Stimulated activated CD4-positive, alpha-beta T cell treated with anti-CD3 and anti-CD28 coated beads, Interleukin-4, amount 100 ng/mL, for 48 hours (primary cell): ENCODE results near the gene ARHGAP8.
A peak's percentile ranks its signal among the peaks of the same experiment; 100 is the strongest.

Experiments
- DNase-seq, 2 donors: peaks; one replicate each; pipeline ENCODE4 v3.0.0-alpha.2; 2020; ENCODE audit warnings: low read depth in 2 of 2

Gene ARHGAP8

GRCh38 chr22:44724859-44725258 is 27.5 kb upstream of the ARHGAP8 start:
- DNase-seq = no peak

DNA sequence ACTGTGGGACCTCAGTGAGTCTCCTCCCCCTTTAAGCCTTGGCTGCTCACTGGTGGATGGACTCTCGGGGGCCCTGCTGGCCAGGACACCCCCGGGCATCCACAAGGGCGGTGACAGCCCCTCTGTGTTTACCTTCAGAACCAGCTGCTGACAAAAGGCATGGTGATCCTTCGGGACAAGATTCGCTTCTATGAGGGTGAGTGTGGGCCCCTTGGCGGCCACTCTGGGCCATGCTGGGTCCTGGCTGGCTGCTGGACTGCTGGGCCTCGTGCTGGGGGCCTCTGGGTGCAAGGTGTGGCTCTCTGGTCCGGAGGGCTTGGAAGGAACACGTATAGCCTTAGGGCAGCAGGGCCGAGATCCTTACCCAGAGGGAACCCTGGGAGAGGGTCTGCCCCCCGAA is 25.9 kb upstream of the ARHGAP8 start:
- no peak for DNase-seq

GRCh38 chr22:44727148-44727547 is 25.2 kb upstream of the ARHGAP8 start:
- no peak for DNase-seq

- DNase-seq = no peak
Observed at GRCh38 chr22:44727709-44728108, 24.7 kb upstream of the ARHGAP8 start.

- DNase-seq = no peak
Observed at GRCh38 chr22:44728761-44729324, 23.5 kb upstream of the ARHGAP8 start.

- DNase-seq = no peak
Observed at GRCh38 chr22:44729391-44730021, 22.9 kb upstream of the ARHGAP8 start.

DNA sequence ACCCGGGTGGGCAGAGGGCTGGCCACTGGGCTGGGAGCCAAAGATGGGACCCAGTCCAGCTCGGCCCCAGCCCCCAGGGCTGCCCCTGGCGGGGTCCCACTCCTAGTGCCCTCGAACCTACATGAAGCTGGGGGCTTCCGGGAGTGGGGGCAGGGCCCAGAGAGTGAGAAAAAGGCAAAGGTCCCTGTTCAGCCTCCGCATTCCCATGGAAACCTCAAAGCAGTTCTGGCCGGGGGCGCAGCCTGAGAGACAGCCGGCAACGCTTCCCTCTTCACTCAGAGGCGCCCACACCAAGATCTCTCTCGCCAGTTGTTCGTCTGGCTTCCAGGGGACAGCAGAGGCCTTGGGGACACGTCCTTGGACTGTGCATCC is 22.4 kb upstream of the ARHGAP8 start:
- DNase-seq = no peak

GRCh38 chr22:44730490-44731356 is 21.7 kb upstream of the ARHGAP8 start:
- DNase-seq = no peak

- DNase-seq = no peak
Observed at GRCh38 chr22:44731357-44731970, 20.9 kb upstream of the ARHGAP8 start.

DNA sequence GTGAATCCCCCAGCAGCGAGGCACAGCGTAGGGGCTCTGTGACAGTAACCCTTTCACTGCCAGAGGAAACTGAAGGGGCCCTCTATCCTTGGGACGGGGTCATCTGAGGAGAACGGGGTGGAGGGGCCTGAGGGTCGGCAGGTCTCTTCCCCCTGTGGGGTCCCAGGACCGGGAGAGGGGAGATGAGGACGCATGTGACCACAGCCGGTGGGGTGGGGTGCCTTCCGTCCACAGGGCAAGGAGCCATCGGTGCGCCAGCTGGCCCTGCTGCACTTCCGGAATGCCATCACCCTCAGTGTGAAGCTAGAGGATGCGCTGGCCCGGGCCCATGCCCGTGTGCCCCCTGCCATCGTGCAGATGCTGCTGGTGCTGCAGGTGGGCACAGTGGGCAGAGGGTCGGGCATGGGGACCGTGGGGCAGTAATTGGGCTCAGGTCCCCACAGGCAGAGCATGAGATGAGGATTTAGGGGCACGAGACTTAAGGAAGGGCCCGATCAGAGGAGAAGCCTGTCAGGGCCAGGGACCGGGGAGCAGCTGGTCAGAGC is 20.3 kb upstream of the ARHGAP8 start:
- DNase-seq = no peak

DNA sequence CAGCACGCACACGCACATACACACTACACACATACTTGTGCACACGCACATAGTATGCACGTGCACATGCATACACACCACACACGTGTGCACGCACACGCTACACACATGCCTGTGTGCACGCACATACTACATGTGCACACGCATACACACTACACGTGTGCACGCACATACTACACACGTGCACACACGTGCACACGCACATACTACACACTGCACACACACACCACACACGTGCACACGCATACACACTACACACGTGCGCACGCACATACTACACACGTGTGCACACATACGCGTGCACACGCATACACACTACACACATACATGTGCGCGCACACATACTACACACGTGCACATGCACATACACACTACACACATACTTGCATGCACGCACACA is 19.7 kb upstream of the ARHGAP8 start:
- no peak for DNase-seq

GRCh38 chr22:44733426-44734106 is 18.8 kb upstream of the ARHGAP8 start:
- no peak for DNase-seq

- no peak for DNase-seq
Observed at GRCh38 chr22:44734278-44734677, 18.1 kb upstream of the ARHGAP8 start.

DNA sequence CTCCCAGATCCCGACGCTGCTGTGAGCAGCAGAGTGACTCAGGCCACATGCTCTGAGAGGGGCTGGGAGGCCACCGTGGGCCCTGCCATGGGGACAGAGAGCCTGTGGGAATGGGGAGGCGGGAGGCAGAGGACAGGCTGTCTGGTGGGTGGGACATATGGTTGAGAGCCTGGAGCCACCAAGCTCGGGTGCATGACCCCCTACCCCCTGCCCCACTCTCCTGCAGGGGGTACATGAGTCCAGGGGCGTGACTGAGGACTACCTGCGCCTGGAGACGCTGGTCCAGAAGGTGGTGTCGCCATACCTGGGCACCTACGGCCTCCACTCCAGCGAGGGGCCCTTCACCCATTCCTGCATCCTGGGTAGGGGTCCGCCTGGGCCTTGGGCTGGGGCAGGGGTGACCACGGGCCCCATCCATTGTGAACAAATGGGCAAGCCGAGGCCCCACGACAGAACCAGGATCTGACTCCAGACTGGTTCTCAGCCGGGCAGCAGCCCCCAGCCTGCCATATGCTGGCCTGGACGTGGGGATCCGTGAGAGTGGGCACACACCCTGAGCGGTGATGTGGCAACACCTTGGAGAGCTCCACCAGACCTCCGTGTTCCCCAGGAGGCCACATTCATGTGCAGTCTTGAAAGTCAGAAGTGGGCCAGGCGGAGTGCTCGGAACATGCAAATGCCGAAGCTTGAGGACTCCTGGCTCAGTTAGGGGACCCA is 17.4 kb upstream of the ARHGAP8 start:
- no peak for DNase-seq

- DNase-seq = peak; percentile 72 to 90
Observed at GRCh38 chr22:44735518-44736428, 16.6 kb upstream of the ARHGAP8 start.

GRCh38 chr22:44736581-44737405 is 15.6 kb upstream of the ARHGAP8 start:
- DNase-seq = no peak

DNA sequence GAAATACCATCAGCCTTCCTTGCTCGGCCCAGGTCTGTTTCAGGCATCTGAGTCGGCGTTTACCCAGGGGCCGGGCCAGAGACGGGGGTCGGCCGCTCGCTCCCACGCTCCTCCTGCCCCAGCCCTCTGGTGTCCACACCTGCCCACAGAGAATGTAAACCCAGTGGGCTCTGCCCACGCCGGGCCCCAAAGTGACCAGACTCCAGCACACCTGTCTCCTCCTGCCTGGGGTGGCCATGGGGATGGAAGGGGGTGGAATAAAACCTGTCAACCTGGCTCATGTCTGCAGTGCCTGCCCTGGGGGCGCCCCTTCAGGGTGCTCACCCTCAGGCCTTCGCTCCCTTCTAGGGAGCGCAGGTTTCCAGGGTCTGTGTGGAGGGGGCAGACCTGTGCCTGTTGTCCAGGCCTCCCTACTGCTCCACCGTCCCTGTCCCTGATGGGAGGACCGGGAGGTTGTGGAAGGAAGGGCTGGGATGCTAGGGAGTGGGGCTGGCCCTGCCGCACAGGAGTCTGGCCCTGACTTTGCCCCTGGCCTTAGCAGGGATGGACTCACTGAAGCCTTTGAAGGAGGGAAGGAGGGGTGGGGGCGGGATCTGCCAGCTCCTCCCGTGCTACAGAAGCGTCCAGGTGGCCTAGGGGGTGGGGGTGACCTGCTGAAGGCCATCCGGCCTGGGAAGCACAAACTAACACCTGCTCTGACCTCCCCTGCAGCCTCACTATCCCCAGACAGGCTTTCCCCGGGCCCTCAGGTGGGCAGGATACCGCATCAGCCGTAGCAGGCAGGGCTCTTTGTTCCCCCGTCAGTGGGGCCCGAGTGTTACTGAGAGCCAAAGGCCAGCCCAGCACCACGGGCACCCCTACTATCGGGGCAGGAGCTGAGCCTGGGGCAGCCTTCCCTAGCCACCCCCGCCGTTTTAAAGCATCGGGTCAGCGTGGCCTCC is 14.7 kb upstream of the ARHGAP8 start:
- DNase-seq = no peak

- no peak for DNase-seq
Observed at GRCh38 chr22:44738347-44738715, 14.0 kb upstream of the ARHGAP8 start.
